Breast epithelium (tissue), 4 donors: ENCODE measurements around the gene FEN1. TPM values are rescaled to one million over a fixed set of nuclear protein-coding genes. Genes with fewer than 3 reads are reported as not detected.

ENCODE experiments used
- DNase-seq, 2 donors: peaks; one replicate each; pipeline ENCODE4 v3.0.0-alpha.2; 2019; ENCODE audit warnings: low spot score in 2 of 2
- H3K27ac ChIP-seq, 2 donors: fragments of 200-600 bp; sonication (generic) in 1 of 2; one replicate each; pipeline ENCODE4 v1.5.1; 2016 to 2019; ENCODE audit warnings: mild to moderate bottlenecking in 1 of 2
- H3K27me3 ChIP-seq, 2 donors: fragments of 200-600 bp; sonication (generic) in 1 of 2; one replicate each; pipeline versions ENCODE4 v1.5.1 to v1.6.0; 2017 to 2019; ENCODE audit warnings: control low read depth in 1 of 2, mild to moderate bottlenecking in 1 of 2
- H3K36me3 ChIP-seq: fragments of 200-600 bp; one replicate; pipeline ENCODE4 v1.5.1; 2019
- H3K4me1 ChIP-seq, 2 donors: fragments of 200-600 bp; sonication (generic); one replicate each; pipeline ENCODE4 v1.5.1; 2016 to 2019; ENCODE audit warnings: control low read depth in 1 of 2
- H3K4me3 ChIP-seq, 3 donors: fragments of 200-600 bp; sonication (generic); 1 replicate in 2 of 3; 2 replicates in 1 of 3; pipeline ENCODE4 v1.5.1; 2016 to 2019; ENCODE audit warnings: mild to moderate bottlenecking in 3 of 3, moderate library complexity in 2 of 3
- H3K9me3 ChIP-seq, 2 donors: fragments of 200-600 bp; sonication (generic) in 1 of 2; one replicate each; pipeline ENCODE4 v1.5.1; 2016 to 2019; ENCODE audit warnings: control low read depth in 1 of 2
- CTCF ChIP-seq, 3 donors: fragments of 450-650 bp; IDR thresholded peaks; one replicate each; pipeline ENCODE4 v1.5.1; 2016 to 2017; ENCODE audit warnings: antibody characterized with exemption in 3 of 3, mild to moderate bottlenecking in 3 of 3, moderate library complexity in 3 of 3
- POLR2A ChIP-seq: fragments of 450-650 bp; IDR thresholded peaks from one replicate; pipeline ENCODE4 v1.6.1; 2016; ENCODE audit warnings: antibody characterized with exemption, mild to moderate bottlenecking, moderate library complexity
- POLR2AphosphoS5 ChIP-seq, 3 donors: sonication (generic); formaldehyde crosslinking; IDR thresholded peaks; one replicate each; pipeline ENCODE4 v1.6.1; 2017; ENCODE audit warnings: antibody characterized with exemption in 3 of 3
- intact Hi-C: fragments of 100-400 bp; cut with DNase I; formaldehyde crosslinking; loops from one replicate; pipeline ENCODE4 v1.15.1; 2023; ENCODE audit warnings: low total_unique reads
- total RNA-seq, 3 donors: library from RNA; depleted of rRNA; stranded (reverse); fragments of >200 nt; gene quantifications; one replicate each; pipeline ENCODE4 v1.1.0, GENCODE V29; 2016

FEN1 gene
- total RNA-seq, 3 donors from 2014 or later, result 5.9 to 9.2 (median 8.5) TPM

DNA sequence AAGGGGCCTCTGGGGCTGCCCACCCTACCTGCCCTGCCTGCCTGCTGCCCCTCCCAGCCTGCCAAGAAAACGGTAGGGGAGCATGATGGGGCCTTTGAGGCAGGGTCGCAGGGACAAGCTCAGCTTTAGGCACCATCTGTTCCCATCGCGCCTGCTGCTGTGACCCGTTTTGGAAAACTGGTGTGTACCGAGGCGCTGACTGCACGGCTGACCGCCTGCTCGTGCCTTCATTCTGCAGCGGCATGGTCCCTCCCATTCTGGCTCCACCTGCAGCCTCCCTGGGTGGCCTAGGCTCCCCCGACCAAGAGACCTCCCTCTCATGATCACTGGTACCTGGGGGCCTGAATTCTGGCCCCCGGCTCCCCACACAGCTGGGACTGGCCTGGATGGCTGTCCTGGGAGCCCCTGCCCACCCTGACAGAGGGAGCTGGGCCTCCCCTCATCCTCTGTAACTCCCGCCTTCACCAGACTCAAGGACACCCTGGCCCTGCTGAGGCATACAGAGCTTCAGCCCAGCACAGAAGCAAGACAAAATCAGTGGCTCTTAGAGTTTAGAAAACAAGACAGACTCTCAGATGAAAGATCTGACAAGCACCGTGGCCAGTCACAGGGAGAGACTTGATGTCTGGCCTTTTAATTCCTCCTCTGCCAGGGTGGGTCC, 46.8 kb upstream of the FEN1 start:
- no peak for DNase-seq
- intact Hi-C loops, result no loop called here
- no peak for TF ChIP-seq POLR2AphosphoS5 (IDR thresholded peaks at IDR 0.05)
- no peak for TF ChIP-seq CTCF (IDR thresholded peaks at IDR 0.05)
- Histone ChIP-seq H3K9me3 (no peaks in the 10 kb centered on the region), H3K27me3 (no peaks in the 10 kb centered on the region), H3K36me3 (no peaks in the 10 kb centered on the region), H3K4me3 (no peak overlapping the region), H3K27ac (no peak overlapping the region), H3K4me1 (no peaks in the 10 kb centered on the region)

DNA sequence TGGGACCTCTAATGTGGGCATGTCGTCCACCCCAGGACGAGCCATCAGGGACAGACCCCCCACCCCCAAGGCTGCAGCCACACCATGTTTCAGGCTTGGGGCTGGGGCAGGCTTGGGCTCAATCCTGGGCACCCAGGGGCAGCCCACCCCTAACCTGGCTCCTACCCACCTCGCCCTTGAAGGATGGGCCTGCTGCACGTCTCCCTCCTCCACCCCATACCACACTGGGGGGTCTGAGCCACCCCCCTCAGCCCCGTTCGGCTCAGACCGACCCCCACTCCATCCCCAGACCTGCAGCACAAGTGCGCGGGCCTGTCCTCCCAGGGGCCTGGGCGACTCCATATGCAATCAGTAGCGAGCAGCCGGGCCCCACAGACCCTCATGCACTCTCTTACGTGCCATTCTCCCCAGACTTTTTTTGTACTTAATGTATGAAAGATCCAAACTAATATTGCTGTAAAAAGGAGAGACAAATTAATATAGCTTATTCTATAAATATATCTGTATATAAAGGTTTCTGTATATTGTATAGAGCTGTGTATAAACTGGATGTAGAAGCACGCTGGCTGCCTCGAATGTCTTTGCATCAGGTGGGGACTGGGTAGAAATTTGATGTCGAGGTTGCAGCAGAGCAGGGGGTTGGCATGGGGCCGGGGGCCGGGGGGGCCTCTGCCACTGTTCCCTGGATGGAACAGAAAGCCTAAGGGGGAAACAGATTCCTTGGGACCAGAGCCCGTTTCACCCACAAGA, 46.1 kb upstream of the FEN1 start:
- Histone ChIP-seq H3K9me3 (no peaks in the 10 kb centered on the region), H3K4me1 (no peaks in the 10 kb centered on the region), H3K4me3 (no peak overlapping the region), H3K27me3 (no peaks in the 10 kb centered on the region), H3K27ac (no peak overlapping the region), H3K36me3 (no peaks in the 10 kb centered on the region)
- no peak for TF ChIP-seq CTCF (IDR thresholded peaks at IDR 0.05)
- no peak for TF ChIP-seq POLR2A
- no peak for TF ChIP-seq POLR2AphosphoS5 (IDR thresholded peaks at IDR 0.05)
- DNase-seq, result no peak
- intact Hi-C loops, result no loop called here

DNA sequence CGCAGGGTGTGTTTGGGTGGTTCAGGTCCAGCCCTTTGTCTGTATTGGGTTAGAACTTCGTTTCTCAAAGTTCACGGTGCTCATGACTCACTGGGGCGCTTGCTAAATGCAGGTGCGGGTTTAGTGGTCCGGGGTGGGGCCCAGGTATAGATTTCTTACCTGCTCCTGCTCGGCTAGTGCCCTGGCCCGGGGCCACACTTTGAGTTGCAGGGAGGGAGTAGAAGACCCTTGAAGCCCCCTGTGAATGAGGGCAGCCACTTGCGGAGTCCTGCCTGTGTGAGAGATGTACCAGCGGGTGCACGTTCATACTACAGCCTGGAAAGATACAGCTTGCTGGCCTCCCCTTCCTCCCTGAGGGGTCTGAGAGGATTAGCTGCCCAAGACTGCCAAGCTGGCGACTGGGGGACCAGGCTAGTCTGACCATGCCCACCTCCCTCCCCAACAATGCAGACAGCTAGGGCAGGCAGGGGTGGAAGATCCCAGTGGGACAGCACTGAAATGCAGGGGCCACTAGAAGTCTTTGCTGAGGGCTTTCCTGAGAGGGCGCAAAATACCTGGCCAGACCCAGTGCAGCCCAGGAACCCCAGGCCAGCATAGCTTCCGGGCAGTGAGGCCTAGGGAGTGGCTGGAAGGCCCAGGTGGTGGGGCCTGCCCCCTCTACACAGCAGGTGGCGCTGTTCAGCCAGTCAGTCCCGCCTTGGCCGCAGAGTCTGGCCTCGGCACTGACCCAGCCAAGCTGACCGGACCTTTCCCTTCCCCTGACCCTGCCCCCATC, 45.3 kb upstream of the FEN1 start:
- Histone ChIP-seq H3K27me3 (no peaks in the 10 kb centered on the region), H3K36me3 (no peaks in the 10 kb centered on the region), H3K4me1 (no peaks in the 10 kb centered on the region), H3K4me3 (no peak overlapping the region), H3K27ac (no peak overlapping the region), H3K9me3 (no peaks in the 10 kb centered on the region)
- peak in 1 of 2 donors; percentile 75 for DNase-seq
- intact Hi-C loops, result no loop called here
- TF ChIP-seq POLR2AphosphoS5 (IDR thresholded peaks at IDR 0.05), result no peak
- TF ChIP-seq CTCF (IDR thresholded peaks at IDR 0.05), result peak in 2 of 3 donors; percentile 65 to 85

DNA sequence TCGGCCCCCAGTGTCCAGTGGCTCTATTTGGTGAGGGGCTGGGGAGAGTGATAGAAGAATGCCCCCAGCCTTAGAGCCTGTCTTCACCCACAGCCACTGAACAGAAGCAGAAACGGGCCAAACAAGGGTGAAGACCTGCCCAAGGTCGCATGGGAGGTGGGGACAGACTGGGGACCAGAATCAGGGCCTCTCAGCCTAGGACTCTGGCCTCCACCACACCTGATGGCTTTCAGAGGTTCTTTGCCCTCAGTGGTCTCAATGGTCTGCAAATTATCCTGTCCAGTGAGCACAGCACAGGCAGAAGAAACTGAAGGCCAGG, 44.8 kb upstream of the FEN1 start:
- intact Hi-C loops, result no loop called here
- peak overlapping the region in 1 of 2 donors; percentile 0 for H3K27ac ChIP-seq
- H3K4me1 ChIP-seq, result no peaks in the 10 kb centered on the region
- TF ChIP-seq POLR2A (no peak), CTCF (IDR thresholded peaks at IDR 0.05) (no peak), POLR2AphosphoS5 (IDR thresholded peaks at IDR 0.05) (no peak)
- H3K36me3 ChIP-seq, result no peaks in the 10 kb centered on the region
- DNase-seq, result no peak
- H3K27me3 ChIP-seq, result no peaks in the 10 kb centered on the region
- no peak overlapping the region for H3K4me3 ChIP-seq
- no peaks in the 10 kb centered on the region for H3K9me3 ChIP-seq
